ENCODE measurements around the gene ROR2.

The ROR2 gene

DNA sequence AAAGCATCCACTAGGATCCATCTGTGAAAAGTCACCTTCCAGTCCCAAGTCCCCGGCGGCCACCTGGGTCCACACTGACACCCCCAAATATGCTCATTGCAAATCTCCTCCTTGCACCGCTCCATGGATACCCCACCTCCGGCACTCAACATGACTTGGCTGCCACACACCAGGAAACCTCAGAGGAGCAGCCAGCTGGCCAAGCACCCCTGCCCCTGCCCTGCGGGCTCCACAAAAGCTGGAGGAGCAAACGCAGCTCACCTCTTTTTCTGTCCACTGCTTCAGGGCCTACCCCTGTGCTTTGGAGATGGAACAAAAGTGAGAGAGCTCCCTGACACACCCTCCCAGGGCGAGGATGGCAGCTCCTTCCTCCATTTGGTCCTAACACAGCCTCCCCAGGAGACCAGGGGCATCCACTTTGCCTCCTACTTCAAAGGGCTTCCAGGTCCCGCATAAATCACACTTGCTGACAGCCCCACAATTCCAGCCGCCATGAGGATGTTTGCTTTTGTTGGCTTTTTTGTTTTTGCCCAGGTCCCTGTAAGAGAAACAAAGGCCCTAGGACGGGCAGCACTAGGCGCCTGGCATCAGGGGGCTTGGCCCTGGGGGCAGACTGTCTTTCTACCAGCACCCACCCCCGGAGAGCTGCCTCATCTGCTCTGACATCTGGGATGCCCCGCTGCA is 14.8 kb downstream of the ROR2 start:
- Histone ChIP-seq H3K4me1 (ENCODE audit: control insufficient read depth, insufficient read depth, low read length) (no peaks in the 10 kb centered on the region), H3K4me3 (ENCODE audit: low read length) (no peak overlapping the region), H3K9me3 (replicated peaks; ENCODE audit: low read length) (peaks cover 5% of the 10 kb centered on the region), H3K27me3 (ENCODE audit: control insufficient read depth, insufficient read depth, low read length) (peaks cover 9% of the 10 kb centered on the region), H3K4me2 (ENCODE audit: low read length) (no peak overlapping the region), H3K36me3 (ENCODE audit: insufficient read depth, low read length) (no peaks in the 10 kb centered on the region), H3K9ac (ENCODE audit: low read depth, low read length) (no peak overlapping the region)

GRCh38 chr9:91934654-91935053 is 15.4 kb downstream of the ROR2 start:
- Histone ChIP-seq H3K4me1 (ENCODE audit: control insufficient read depth, insufficient read depth, low read length) (no peaks in the 10 kb centered on the region), H3K36me3 (ENCODE audit: insufficient read depth, low read length) (no peaks in the 10 kb centered on the region), H3K4me2 (ENCODE audit: low read length) (no peak overlapping the region), H3K27me3 (ENCODE audit: control insufficient read depth, insufficient read depth, low read length) (peaks cover 5% of the 10 kb centered on the region), H3K4me3 (ENCODE audit: low read length) (no peak overlapping the region), H3K9ac (ENCODE audit: low read depth, low read length) (no peak overlapping the region), H3K9me3 (replicated peaks; ENCODE audit: low read length) (peaks cover 5% of the 10 kb centered on the region)

DNA sequence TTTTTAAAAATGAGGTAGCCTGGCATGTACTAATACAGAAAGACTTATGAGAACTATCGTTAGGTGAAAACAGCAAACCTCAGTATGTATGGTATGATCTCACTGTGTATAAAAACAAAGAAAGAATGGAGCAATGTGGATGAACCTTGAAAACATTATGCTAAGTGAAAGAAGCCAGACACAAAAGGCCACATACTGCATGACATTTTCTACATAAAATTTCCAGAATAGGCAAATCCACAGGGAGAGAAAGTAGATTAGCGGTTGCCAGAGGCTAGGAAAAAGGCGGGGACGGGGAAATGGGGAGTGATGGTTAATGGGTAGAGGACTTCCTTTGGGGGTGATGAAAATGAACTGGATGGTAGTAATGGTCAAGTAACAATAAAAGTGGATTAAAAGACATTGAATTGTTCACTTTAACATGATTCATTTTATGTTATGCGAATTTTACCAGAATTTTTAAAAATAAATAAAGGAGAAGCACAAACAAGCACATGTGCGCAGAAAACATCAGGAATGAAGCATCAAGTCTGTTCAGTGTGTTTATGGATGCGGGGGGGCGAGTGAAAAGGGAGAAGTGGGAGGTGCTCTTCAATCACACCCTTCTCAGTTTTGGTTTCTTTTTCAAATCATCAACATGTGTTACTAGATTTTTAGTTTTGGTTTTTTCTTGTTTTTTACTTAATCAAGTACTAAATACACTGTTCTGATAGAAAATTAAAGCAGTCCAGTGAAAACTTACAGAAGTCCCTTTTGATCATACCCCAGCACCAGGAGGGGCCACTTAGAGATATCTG is 16.3 kb downstream of the ROR2 start:
- Histone ChIP-seq H3K4me2 (ENCODE audit: low read length) (no peak overlapping the region), H3K9me3 (replicated peaks; ENCODE audit: low read length) (peaks cover 5% of the 10 kb centered on the region), H3K27me3 (ENCODE audit: control insufficient read depth, insufficient read depth, low read length) (peaks cover 3% of the 10 kb centered on the region), H3K4me1 (ENCODE audit: control insufficient read depth, insufficient read depth, low read length) (no peaks in the 10 kb centered on the region), H3K4me3 (ENCODE audit: low read length) (no peak overlapping the region), H3K9ac (ENCODE audit: low read depth, low read length) (no peak overlapping the region), H3K36me3 (ENCODE audit: insufficient read depth, low read length) (no peaks in the 10 kb centered on the region)

GRCh38 chr9:91930475-91930874 is 19.6 kb downstream of the ROR2 start:
- H3K36me3 ChIP-seq (ENCODE audit: insufficient read depth, low read length): no peaks in the 10 kb centered on the region
- no peak overlapping the region for H3K9ac ChIP-seq (ENCODE audit: low read depth, low read length)
- H3K4me2 ChIP-seq (ENCODE audit: low read length): no peak overlapping the region
- no peaks in the 10 kb centered on the region for H3K27me3 ChIP-seq (ENCODE audit: control insufficient read depth, insufficient read depth, low read length)
- peaks cover 5% of the 10 kb centered on the region for H3K9me3 ChIP-seq (replicated peaks; ENCODE audit: low read length)
- no peaks in the 10 kb centered on the region for H3K4me1 ChIP-seq (ENCODE audit: control insufficient read depth, insufficient read depth, low read length)
- H3K4me3 ChIP-seq (ENCODE audit: low read length): no peak overlapping the region

DNA sequence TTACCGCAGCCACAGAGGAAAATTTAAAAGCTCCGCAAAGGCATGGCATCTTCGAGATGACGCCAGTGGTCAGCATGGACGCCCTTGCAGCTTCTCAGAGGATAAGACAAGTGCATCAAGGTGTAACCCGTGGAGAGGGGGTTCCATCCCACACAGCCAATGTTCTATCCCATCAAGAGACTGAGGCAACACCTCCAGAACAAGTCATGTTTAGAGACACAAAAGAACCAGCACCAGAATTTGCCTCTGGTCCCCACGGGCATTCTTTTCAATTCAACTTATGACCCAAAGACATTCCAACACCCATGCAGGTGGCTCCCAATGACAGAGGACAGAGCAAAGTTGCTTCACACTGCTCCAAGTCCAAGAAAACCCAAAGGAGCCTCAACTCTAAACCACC is 20.7 kb downstream of the ROR2 start:
- no peak overlapping the region for H3K4me3 ChIP-seq (ENCODE audit: low read length)
- H3K27me3 ChIP-seq (ENCODE audit: control insufficient read depth, insufficient read depth, low read length): no peaks in the 10 kb centered on the region
- H3K9me3 ChIP-seq (replicated peaks; ENCODE audit: low read length): peaks cover 5% of the 10 kb centered on the region
- H3K9ac ChIP-seq (ENCODE audit: low read depth, low read length): no peak overlapping the region
- H3K4me2 ChIP-seq (ENCODE audit: low read length): no peak overlapping the region
- no peaks in the 10 kb centered on the region for H3K36me3 ChIP-seq (ENCODE audit: insufficient read depth, low read length)
- H3K4me1 ChIP-seq (ENCODE audit: control insufficient read depth, insufficient read depth, low read length): no peaks in the 10 kb centered on the region

DNA sequence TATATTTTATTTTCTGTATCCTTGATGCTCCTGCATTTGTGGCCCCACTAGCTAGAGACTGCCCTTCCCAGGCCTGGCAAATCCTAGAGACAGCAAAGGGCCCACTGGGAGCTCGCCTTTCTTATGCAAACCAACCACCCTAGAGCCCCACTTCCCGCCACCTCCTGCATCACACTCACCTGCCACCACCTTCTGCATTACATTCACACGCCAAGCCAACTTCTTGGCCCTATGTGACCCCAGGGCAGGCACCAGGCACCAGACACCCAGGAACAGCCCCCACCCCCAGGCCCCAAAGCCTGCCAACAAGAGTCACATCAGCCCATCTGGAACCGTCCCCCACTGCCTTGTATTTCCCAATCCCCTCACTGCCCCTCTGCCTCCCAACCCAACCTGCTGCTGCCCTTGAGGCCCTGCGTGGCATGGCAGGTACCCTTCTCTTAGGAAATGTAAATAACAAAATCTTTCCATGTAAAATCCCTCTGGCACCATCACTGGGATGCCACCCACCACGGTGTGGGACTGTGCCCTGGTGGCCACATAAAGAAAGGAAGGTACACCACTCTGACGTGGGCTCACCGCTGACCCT is 22.0 kb downstream of the ROR2 start:
- Histone ChIP-seq H3K4me2 (ENCODE audit: low read length) (no peak overlapping the region), H3K4me3 (ENCODE audit: low read length) (no peak overlapping the region), H3K9ac (ENCODE audit: low read depth, low read length) (no peak overlapping the region), H3K4me1 (ENCODE audit: control insufficient read depth, insufficient read depth, low read length) (no peaks in the 10 kb centered on the region), H3K9me3 (replicated peaks; ENCODE audit: low read length) (peaks cover 5% of the 10 kb centered on the region), H3K36me3 (ENCODE audit: insufficient read depth, low read length) (no peaks in the 10 kb centered on the region), H3K27me3 (ENCODE audit: control insufficient read depth, insufficient read depth, low read length) (peaks cover under 1% of the 10 kb centered on the region)

DNA sequence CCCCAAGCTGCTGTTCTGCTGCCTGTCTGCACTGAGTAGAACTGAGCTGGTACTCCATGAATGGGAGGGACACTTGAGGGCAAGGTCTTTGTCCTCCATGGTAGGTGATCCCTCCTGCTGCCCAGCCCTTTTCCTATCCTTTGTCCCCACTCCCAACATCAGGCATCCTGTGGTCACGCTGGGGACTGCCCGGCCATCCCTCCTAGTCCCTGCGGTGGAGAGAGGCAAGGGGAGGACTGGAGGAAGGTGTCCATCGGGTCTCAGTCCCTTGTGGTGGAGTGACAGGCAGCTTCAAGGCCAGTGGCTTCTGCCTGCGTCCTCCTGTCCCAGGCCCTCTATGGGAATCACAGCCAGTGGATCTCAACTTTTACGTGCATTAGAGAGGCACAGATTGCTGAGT is 25.9 kb downstream of the ROR2 start:
- Histone ChIP-seq H3K9ac (ENCODE audit: low read depth, low read length) (no peak overlapping the region), H3K4me2 (ENCODE audit: low read length) (no peak overlapping the region), H3K27me3 (ENCODE audit: control insufficient read depth, insufficient read depth, low read length) (peaks cover 21% of the 10 kb centered on the region), H3K36me3 (ENCODE audit: insufficient read depth, low read length) (no peaks in the 10 kb centered on the region), H3K4me1 (ENCODE audit: control insufficient read depth, insufficient read depth, low read length) (no peaks in the 10 kb centered on the region), H3K9me3 (replicated peaks; ENCODE audit: low read length) (no peaks in the 10 kb centered on the region), H3K4me3 (ENCODE audit: low read length) (no peak overlapping the region)

DNA sequence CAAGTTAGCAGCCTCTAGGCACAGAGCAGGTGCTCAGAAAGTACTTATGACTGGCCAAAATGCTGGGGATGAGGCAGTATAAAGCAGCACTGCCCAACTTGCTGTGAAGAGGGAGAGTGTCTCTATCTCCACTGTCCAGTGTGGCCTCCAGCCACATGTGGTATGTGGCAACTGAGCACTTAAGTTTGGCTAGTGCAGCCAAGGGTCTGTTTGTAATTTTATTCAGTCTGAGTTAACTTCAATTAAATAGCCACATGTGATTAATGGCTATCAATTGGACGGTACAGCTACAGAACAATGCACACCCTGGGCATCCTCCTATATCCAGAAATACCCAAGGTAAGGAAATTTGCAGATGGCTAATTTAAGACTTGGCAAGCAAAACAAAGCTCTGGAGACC is 26.9 kb downstream of the ROR2 start:
- Histone ChIP-seq H3K4me1 (ENCODE audit: control insufficient read depth, insufficient read depth, low read length) (no peaks in the 10 kb centered on the region), H3K36me3 (ENCODE audit: insufficient read depth, low read length) (no peaks in the 10 kb centered on the region), H3K9ac (ENCODE audit: low read depth, low read length) (no peak overlapping the region), H3K4me3 (ENCODE audit: low read length) (no peak overlapping the region), H3K27me3 (ENCODE audit: control insufficient read depth, insufficient read depth, low read length) (peaks cover 22% of the 10 kb centered on the region), H3K9me3 (replicated peaks; ENCODE audit: low read length) (no peaks in the 10 kb centered on the region), H3K4me2 (ENCODE audit: low read length) (no peak overlapping the region)

GRCh38 chr9:91921371-91921770 is 28.7 kb downstream of the ROR2 start:
- Histone ChIP-seq H3K27me3 (ENCODE audit: control insufficient read depth, insufficient read depth, low read length) (peaks cover 22% of the 10 kb centered on the region), H3K4me3 (ENCODE audit: low read length) (no peak overlapping the region), H3K9me3 (replicated peaks; ENCODE audit: low read length) (no peaks in the 10 kb centered on the region), H3K4me1 (ENCODE audit: control insufficient read depth, insufficient read depth, low read length) (no peaks in the 10 kb centered on the region), H3K9ac (ENCODE audit: low read depth, low read length) (no peak overlapping the region), H3K36me3 (ENCODE audit: insufficient read depth, low read length) (no peaks in the 10 kb centered on the region), H3K4me2 (ENCODE audit: low read length) (no peak overlapping the region)

DNA sequence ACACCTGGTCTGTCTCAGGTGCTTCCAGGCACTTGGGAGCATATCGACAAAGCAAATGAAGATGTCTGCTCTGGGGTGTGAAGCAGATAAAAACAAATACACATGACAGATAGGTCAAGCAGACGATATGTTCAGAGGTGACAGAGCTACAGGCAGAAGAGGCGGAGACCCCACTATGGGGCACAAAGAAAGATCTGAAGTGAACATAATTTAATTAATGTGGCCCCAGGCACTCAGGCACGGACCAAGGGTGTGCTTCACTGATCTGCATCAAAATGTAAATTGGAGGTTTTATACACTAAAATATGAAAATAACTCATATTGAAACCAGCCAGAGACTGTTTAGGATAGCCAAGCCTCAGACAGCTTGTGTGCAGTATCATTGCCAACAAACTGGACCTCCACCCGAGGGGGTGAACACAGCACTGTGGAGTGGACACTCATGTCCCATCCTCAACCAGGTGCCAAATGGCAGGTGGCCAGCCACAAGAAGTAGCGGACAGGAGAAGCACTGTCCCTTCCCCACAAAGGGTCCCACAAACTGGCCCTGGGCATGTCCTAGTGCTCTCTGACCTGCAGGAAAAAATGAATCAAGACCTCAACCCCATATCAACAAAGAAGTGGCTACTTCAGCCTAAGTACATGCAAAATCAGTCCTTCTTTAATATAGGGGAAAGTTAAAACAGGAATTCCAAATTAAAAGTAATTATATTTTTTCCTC is 29.2 kb downstream of the ROR2 start:
- Histone ChIP-seq H3K9me3 (replicated peaks; ENCODE audit: low read length) (no peaks in the 10 kb centered on the region), H3K4me1 (ENCODE audit: control insufficient read depth, insufficient read depth, low read length) (no peaks in the 10 kb centered on the region), H3K4me3 (ENCODE audit: low read length) (no peak overlapping the region), H3K9ac (ENCODE audit: low read depth, low read length) (no peak overlapping the region), H3K4me2 (ENCODE audit: low read length) (no peak overlapping the region), H3K36me3 (ENCODE audit: insufficient read depth, low read length) (no peaks in the 10 kb centered on the region), H3K27me3 (ENCODE audit: control insufficient read depth, insufficient read depth, low read length) (peaks cover 22% of the 10 kb centered on the region)

DNA sequence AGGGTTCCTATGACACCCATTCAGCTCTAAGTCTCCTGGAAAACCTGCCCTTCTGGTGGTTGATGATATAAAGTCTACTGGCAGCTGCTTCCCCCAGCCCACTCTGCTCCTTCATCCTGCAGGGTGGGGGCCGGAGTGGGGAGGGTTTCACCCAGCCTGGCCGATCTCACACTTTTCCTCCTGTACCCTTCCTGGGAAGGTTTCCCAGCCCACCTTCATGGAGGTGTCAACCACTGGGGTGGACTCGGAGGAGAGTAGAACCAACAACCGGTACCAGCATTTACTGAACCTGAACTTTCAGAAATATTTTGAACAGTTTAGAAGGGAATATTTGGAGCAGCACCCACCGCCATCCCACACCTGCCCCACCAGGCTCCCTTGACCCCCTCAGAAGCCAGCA is 30.4 kb downstream of the ROR2 start:
- H3K4me2 ChIP-seq (ENCODE audit: low read length): no peak overlapping the region
- no peaks in the 10 kb centered on the region for H3K36me3 ChIP-seq (ENCODE audit: insufficient read depth, low read length)
- H3K4me1 ChIP-seq (ENCODE audit: control insufficient read depth, insufficient read depth, low read length): no peaks in the 10 kb centered on the region
- no peak overlapping the region for H3K9ac ChIP-seq (ENCODE audit: low read depth, low read length)
- peaks cover 22% of the 10 kb centered on the region for H3K27me3 ChIP-seq (ENCODE audit: control insufficient read depth, insufficient read depth, low read length)
- H3K9me3 ChIP-seq (replicated peaks; ENCODE audit: low read length): no peaks in the 10 kb centered on the region
- H3K4me3 ChIP-seq (ENCODE audit: low read length): no peak overlapping the region
